ENCODE results near the gene INHBE.
A peak's percentile ranks its signal among the peaks of the same experiment; 100 is the strongest.

The INHBE gene

GRCh38 chr12:57479376-57480115 is 24.4 kb downstream of the INHBE start, which contains the start of gene ARHGAP9:
Gene ARHGAP9 (minus strand): TSS chr12:57479866. CDS start chr12:57479406, 460 bp downstream.
- Histone ChIP-seq H3K79me1 (replicated peaks; ENCODE audit: low read length, poor library complexity, severe bottlenecking) (no peaks in the 10 kb centered on the region), H2BK12ac (ENCODE audit: low read length in 2 of 2) (no peak within 1 kb of the TSS), H3K14ac (ENCODE audit: low read length in 2 of 2) (no peak within 1 kb of the TSS), H2AK5ac (ENCODE audit: low read length, severe bottlenecking) (no peak within 1 kb of the TSS), H4K8ac (ENCODE audit: low read length) (no peak within 1 kb of the TSS), H3K9ac (ENCODE audit: low read length) (no peak within 1 kb of the TSS), H3K23ac (ENCODE audit: low read length in 2 of 2) (no peak within 1 kb of the TSS), H3K4me3 (ENCODE audit: insufficient read depth in 1 of 2, low read depth in 1 of 2, low read length in 2 of 2) (no peak within 1 kb of the TSS), H3K4me2 (ENCODE audit: low read length, poor library complexity, severe bottlenecking) (no peak within 1 kb of the TSS), H4K91ac (ENCODE audit: low read length) (no peak within 1 kb of the TSS), H3K4me1 (ENCODE audit: control insufficient read depth, insufficient read depth, low read depth, low read length) (peaks cover 17% of the 10 kb centered on the region), H2AFZ (ENCODE audit: low read depth, low read length) (no peak within 1 kb of the TSS), H3K4ac (ENCODE audit: low read depth in 1 of 2, low read length in 2 of 2) (no peak within 1 kb of the TSS), H3K18ac (ENCODE audit: low read depth in 1 of 2, low read length in 2 of 2) (no peak within 1 kb of the TSS), H3K27ac (ENCODE audit: low read length, poor library complexity, severe bottlenecking) (no peak within 1 kb of the TSS), H3K9me3 (ENCODE audit: control insufficient read depth, low read length) (no peaks in the 10 kb centered on the region), H3K27me3 (ENCODE audit: control insufficient read depth in 1 of 2, insufficient read depth in 1 of 2, low read length in 2 of 2) (peaks cover 34 to 72% of the 10 kb centered on the region in 2 experiments), H2BK120ac (ENCODE audit: low read depth, low read length) (no peak within 1 kb of the TSS), H2BK15ac (ENCODE audit: low read depth, poor library complexity, severe bottlenecking) (no peak within 1 kb of the TSS), H3K36me3 (ENCODE audit: control insufficient read depth in 1 of 2, insufficient read depth in 2 of 2, low read depth in 1 of 2, low read length in 2 of 2) (no peaks in the 10 kb centered on the region), H2BK5ac (ENCODE audit: low read depth, low read length, poor library complexity, severe bottlenecking) (no peak within 1 kb of the TSS)
- no peak for DNase-seq
- 91% methylated on average over 6 of the region's 6 CpGs for WGBS

GRCh38 chr12:57481671-57482070 is 26.6 kb downstream of the INHBE start:
- peaks cover 3% of the 10 kb centered on the region for H3K4me1 ChIP-seq (ENCODE audit: control insufficient read depth, insufficient read depth, low read depth, low read length)
- H3K4me3 ChIP-seq (ENCODE audit: insufficient read depth in 1 of 2, low read depth in 1 of 2, low read length in 2 of 2): no peak overlapping the region
- no peaks in the 10 kb centered on the region for H3K9me3 ChIP-seq (ENCODE audit: control insufficient read depth, low read length)
- H2BK120ac ChIP-seq (ENCODE audit: low read depth, low read length): no peak overlapping the region
- peaks cover 13 to 50% of the 10 kb centered on the region in 2 experiments for H3K27me3 ChIP-seq (ENCODE audit: control insufficient read depth in 1 of 2, insufficient read depth in 1 of 2, low read length in 2 of 2)
- H3K4ac ChIP-seq (ENCODE audit: low read depth in 1 of 2, low read length in 2 of 2): no peak overlapping the region
- no peak overlapping the region for H2BK15ac ChIP-seq (ENCODE audit: low read depth, poor library complexity, severe bottlenecking)
- H2BK12ac ChIP-seq (ENCODE audit: low read length in 2 of 2): no peak overlapping the region
- no peak for DNase-seq
- H2AK5ac ChIP-seq (ENCODE audit: low read length, severe bottlenecking): no peak overlapping the region
- H3K23ac ChIP-seq (ENCODE audit: low read length in 2 of 2): no peak overlapping the region
- H3K18ac ChIP-seq (ENCODE audit: low read depth in 1 of 2, low read length in 2 of 2): no peak overlapping the region
- H3K36me3 ChIP-seq (ENCODE audit: control insufficient read depth in 1 of 2, insufficient read depth in 2 of 2, low read depth in 1 of 2, low read length in 2 of 2): no peaks in the 10 kb centered on the region
- no peak overlapping the region for H4K8ac ChIP-seq (ENCODE audit: low read length)
- H4K91ac ChIP-seq (ENCODE audit: low read length): no peak overlapping the region
- WGBS: 86% methylated on average over 1 of the region's 1 CpG
- no peak overlapping the region for H3K14ac ChIP-seq (ENCODE audit: low read length in 2 of 2)
- no peak overlapping the region for H3K4me2 ChIP-seq (ENCODE audit: low read length, poor library complexity, severe bottlenecking)
- H3K9ac ChIP-seq (ENCODE audit: low read length): no peak overlapping the region
- no peak overlapping the region for H2BK5ac ChIP-seq (ENCODE audit: low read depth, low read length, poor library complexity, severe bottlenecking)
- H3K79me1 ChIP-seq (replicated peaks; ENCODE audit: low read length, poor library complexity, severe bottlenecking): no peaks in the 10 kb centered on the region
- H3K27ac ChIP-seq (ENCODE audit: low read length, poor library complexity, severe bottlenecking): no peak overlapping the region
- H2AFZ ChIP-seq (ENCODE audit: low read depth, low read length): no peak overlapping the region

- Histone ChIP-seq H3K4me3 (ENCODE audit: insufficient read depth in 1 of 2, low read depth in 1 of 2, low read length in 2 of 2) (no peak overlapping the region), H2BK5ac (ENCODE audit: low read depth, low read length, poor library complexity, severe bottlenecking) (no peak overlapping the region), H2BK15ac (ENCODE audit: low read depth, poor library complexity, severe bottlenecking) (no peak overlapping the region), H2BK120ac (ENCODE audit: low read depth, low read length) (no peak overlapping the region), H3K14ac (ENCODE audit: low read length in 2 of 2) (no peak overlapping the region), H2AK5ac (ENCODE audit: low read length, severe bottlenecking) (no peak overlapping the region), H3K4me2 (ENCODE audit: low read length, poor library complexity, severe bottlenecking) (no peak overlapping the region), H2BK12ac (ENCODE audit: low read length in 2 of 2) (no peak overlapping the region), H3K23ac (ENCODE audit: low read length in 2 of 2) (no peak overlapping the region), H3K18ac (ENCODE audit: low read depth in 1 of 2, low read length in 2 of 2) (no peak overlapping the region), H4K91ac (ENCODE audit: low read length) (no peak overlapping the region), H3K4me1 (ENCODE audit: control insufficient read depth, insufficient read depth, low read depth, low read length) (peaks cover 4% of the 10 kb centered on the region), H3K79me1 (replicated peaks; ENCODE audit: low read length, poor library complexity, severe bottlenecking) (no peaks in the 10 kb centered on the region), H4K8ac (ENCODE audit: low read length) (no peak overlapping the region), H3K27ac (ENCODE audit: low read length, poor library complexity, severe bottlenecking) (peak overlapping the region; percentile 65), H3K9ac (ENCODE audit: low read length) (no peak overlapping the region), H3K4ac (ENCODE audit: low read depth in 1 of 2, low read length in 2 of 2) (no peak overlapping the region), H3K9me3 (ENCODE audit: control insufficient read depth, low read length) (no peaks in the 10 kb centered on the region), H3K36me3 (ENCODE audit: control insufficient read depth in 1 of 2, insufficient read depth in 2 of 2, low read depth in 1 of 2, low read length in 2 of 2) (no peaks in the 10 kb centered on the region), H3K27me3 (ENCODE audit: control insufficient read depth in 1 of 2, insufficient read depth in 1 of 2, low read length in 2 of 2) (peaks cover 0 to 32% of the 10 kb centered on the region in 2 experiments), H2AFZ (ENCODE audit: low read depth, low read length) (no peak overlapping the region)
- WGBS: 66% methylated on average over 5 of the region's 5 CpGs
- DNase-seq: peak; percentile 42
These were observed 28.4 kb downstream of the INHBE start for GRCh38 chr12:57483466-57483865.

GRCh38 chr12:57485695-57486094 is 30.6 kb downstream of the INHBE start:
- Histone ChIP-seq H3K79me1 (replicated peaks; ENCODE audit: low read length, poor library complexity, severe bottlenecking) (peaks cover 8% of the 10 kb centered on the region), H2BK15ac (ENCODE audit: low read depth, poor library complexity, severe bottlenecking) (no peak overlapping the region), H3K23ac (ENCODE audit: low read length in 2 of 2) (no peak overlapping the region), H2BK120ac (ENCODE audit: low read depth, low read length) (no peak overlapping the region), H3K4me1 (ENCODE audit: control insufficient read depth, insufficient read depth, low read depth, low read length) (peaks cover 12% of the 10 kb centered on the region), H3K4ac (ENCODE audit: low read depth in 1 of 2, low read length in 2 of 2) (no peak overlapping the region), H2BK12ac (ENCODE audit: low read length in 2 of 2) (no peak overlapping the region), H4K91ac (ENCODE audit: low read length) (no peak overlapping the region), H3K4me3 (ENCODE audit: insufficient read depth in 1 of 2, low read depth in 1 of 2, low read length in 2 of 2) (no peak overlapping the region), H2BK5ac (ENCODE audit: low read depth, low read length, poor library complexity, severe bottlenecking) (no peak overlapping the region), H3K14ac (ENCODE audit: low read length in 2 of 2) (no peak overlapping the region), H3K4me2 (ENCODE audit: low read length, poor library complexity, severe bottlenecking) (no peak overlapping the region), H2AFZ (ENCODE audit: low read depth, low read length) (peak overlapping the region; percentile 30), H2AK5ac (ENCODE audit: low read length, severe bottlenecking) (peak overlapping the region; percentile 29), H3K18ac (ENCODE audit: low read depth in 1 of 2, low read length in 2 of 2) (no peak overlapping the region), H3K9me3 (ENCODE audit: control insufficient read depth, low read length) (no peaks in the 10 kb centered on the region), H3K9ac (ENCODE audit: low read length) (no peak overlapping the region), H4K8ac (ENCODE audit: low read length) (no peak overlapping the region), H3K27ac (ENCODE audit: low read length, poor library complexity, severe bottlenecking) (no peak overlapping the region), H3K27me3 (ENCODE audit: control insufficient read depth in 1 of 2, insufficient read depth in 1 of 2, low read length in 2 of 2) (peaks cover 0 to 12% of the 10 kb centered on the region in 2 experiments), H3K36me3 (ENCODE audit: control insufficient read depth in 1 of 2, insufficient read depth in 2 of 2, low read depth in 1 of 2, low read length in 2 of 2) (peaks cover 9 to 17% of the 10 kb centered on the region in 2 experiments)
- DNase-seq: no peak

Data from mesenchymal stem cell (in vitro differentiated cells and primary cell).